Activated CD4-positive, alpha-beta T cell treated with anti-CD3 and anti-CD28 coated beads, Interleukin-2, amount 10 ng/mL, durations not matched to agents 7 days and 5 days (primary cell): Measurements from ENCODE around the gene MC1R. TPM values are rescaled to one million over a fixed set of nuclear protein-coding genes. Genes with fewer than 3 reads are reported as not detected.
"Not testable (repeated sequence)": the region's sequence is repeated elsewhere in the genome, so short reads cannot be mapped to it uniquely, and the experiment has no call there.

ENCODE experiments used
- CTCF ChIA-PET: fragments of 350-600 bp; sonication (Branson Sonifier 250); formaldehyde crosslinking; loops from one replicate; lab custom pipeline; 2021; ENCODE audit warnings: antibody characterized with exemption; lab: Charles Lee
- POLR2A ChIA-PET: fragments of 350-600 bp; sonication (Branson Sonifier 250); formaldehyde crosslinking; loops from one replicate; lab custom pipeline; 2021; ENCODE audit warnings: antibody characterized with exemption; lab: Charles Lee
- DNase-seq: peaks from one replicate; pipeline ENCODE4 v3.0.0-alpha.2; 2020
- H3K27ac Mint-ChIP-seq: one replicate; pipeline ENCODE4 v1.8.0; 2021; ENCODE audit warnings: mild to moderate bottlenecking, moderate library complexity, mixed read lengths
- H3K27me3 Mint-ChIP-seq: one replicate; pipeline ENCODE4 v1.8.0; 2021; ENCODE audit warnings: mixed read lengths
- H3K36me3 Mint-ChIP-seq: one replicate; pipeline ENCODE4 v1.8.0; 2021; ENCODE audit warnings: low read depth, mixed read lengths
- H3K4me1 Mint-ChIP-seq: one replicate; pipeline ENCODE4 v1.8.0; 2021; ENCODE audit warnings: mixed read lengths
- H3K4me3 Mint-ChIP-seq: one replicate; pipeline ENCODE4 v1.8.0; 2021; ENCODE audit warnings: mild to moderate bottlenecking, moderate library complexity, mixed read lengths
- H3K9me3 Mint-ChIP-seq: one replicate; pipeline ENCODE4 v1.8.0; 2021; ENCODE audit warnings: mixed read lengths
- total RNA-seq, 2 experiments: library from RNA; stranded (reverse); gene quantifications; one replicate each; pipeline ENCODE4 v1.2.3, GENCODE V29; 2021

Gene MC1R
- total RNA-seq, 2 experiments from 2014 or later, result 5.0 to 6.6 TPM

DNA sequence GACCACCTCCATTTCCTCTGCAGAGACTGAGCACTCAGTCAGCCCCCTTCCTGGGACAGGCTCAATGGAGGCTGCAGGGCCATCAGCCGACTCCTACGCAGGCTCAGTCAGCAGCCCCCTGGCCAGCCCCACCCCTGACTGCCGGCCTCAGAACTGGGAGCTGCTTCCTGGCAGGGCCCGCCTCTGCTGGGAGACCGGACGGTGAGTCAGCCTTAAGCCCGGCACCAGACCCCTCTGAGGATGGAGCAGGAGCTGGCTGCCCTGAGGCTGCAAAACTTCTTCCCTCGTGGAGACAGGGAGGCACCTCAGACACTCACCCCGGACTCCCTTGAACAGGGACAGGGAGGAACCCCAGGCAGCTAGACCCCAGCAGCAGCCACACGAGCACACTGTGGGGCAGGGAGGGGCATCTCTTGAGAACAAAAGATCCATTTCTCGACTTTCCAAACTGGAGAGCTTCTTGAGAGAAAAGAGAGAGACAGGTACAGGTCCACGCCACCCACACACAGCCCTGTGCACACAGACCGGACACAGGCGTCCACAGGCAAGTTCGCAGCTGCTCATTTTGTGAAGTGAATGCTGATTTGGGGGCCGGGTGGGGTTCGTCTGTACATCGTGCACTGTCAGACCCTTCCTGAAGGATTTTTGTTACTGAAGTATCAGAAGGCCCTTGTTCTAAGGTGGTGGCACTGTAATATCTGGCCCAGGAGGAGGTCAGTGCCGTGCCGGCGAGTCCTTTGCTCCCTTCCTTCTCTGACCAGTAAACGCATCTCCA, 3.2 kb downstream of the MC1R start:
- CTCF ChIA-PET, result interaction anchor here (0.8 to 4.0 kb wide), 4 partner anchors 12 to 222 kb away, joined by 3 to 18 read pairs (median 8); partner anchors contain the start of gene DEF8
- Mint-ChIP-seq H3K27me3 (peaks cover 50% of the 10 kb centered on the region), H3K4me3 (peak overlapping the region; percentile 63), H3K27ac (peak overlapping the region; percentile 5), H3K36me3 (no peaks in the 10 kb centered on the region), H3K9me3 (no peaks in the 10 kb centered on the region), H3K4me1 (peaks cover 58% of the 10 kb centered on the region)
- DNase-seq, result no peak
- POLR2A ChIA-PET, result interaction anchor here (0.6 kb wide), 1 partner anchor 98 kb away, joined by 3 read pairs; no protein-coding TSS in a partner anchor

- no peak for DNase-seq
- no peaks in the 10 kb centered on the region for H3K36me3 Mint-ChIP-seq
- ChIA-PET CTCF (interaction anchor here (0.8 to 4.0 kb wide), 5 partner anchors 12 to 222 kb away, joined by 3 to 18 read pairs (median 5); partner anchors contain the start of gene DEF8), POLR2A (no interaction called here)
- H3K4me1 Mint-ChIP-seq, result peaks cover 58% of the 10 kb centered on the region
- H3K27me3 Mint-ChIP-seq, result peaks cover 51% of the 10 kb centered on the region
- H3K4me3 Mint-ChIP-seq, result peak overlapping the region; percentile 63
- H3K9me3 Mint-ChIP-seq, result no peaks in the 10 kb centered on the region
- H3K27ac Mint-ChIP-seq, result no peak overlapping the region
Observed at GRCh38 chr16:89922477-89922883, 3.8 kb downstream of the MC1R start.

DNA sequence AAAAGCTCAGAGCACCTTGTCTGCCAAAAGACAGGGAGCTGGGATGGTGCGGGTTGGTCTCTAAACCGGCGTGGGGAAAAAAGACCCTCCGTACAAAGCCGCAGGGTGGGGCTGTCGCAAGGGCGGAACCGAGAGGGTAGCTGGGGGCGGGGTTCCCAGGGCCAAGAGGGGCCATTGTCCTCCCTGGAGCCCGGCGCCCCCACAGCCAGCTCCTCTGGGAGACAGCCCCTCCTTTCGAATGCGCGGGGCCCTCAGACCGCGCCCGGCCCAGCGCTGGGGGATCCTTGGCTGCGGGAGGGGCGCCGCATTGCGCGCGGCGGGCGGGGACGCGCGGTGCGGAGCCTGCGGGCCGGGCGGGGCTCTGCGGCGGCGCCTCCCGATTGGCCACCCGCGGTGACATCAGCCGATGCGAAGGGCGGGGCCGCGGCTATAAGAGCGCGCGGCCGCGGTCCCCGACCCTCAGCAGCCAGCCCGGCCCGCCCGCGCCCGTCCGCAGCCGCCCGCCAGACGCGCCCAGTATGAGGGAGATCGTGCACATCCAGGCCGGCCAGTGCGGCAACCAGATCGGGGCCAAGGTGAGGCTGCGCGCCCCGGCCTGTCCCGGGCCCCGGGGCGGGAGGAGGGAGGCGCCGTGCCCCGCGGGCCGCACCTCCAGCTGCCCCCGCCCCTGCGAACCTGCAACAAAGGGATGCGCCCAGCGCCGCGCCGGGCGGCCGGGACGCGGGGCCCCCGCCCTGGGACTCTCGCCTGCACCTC, 4.4 kb downstream of the MC1R start, which contains the start of gene TUBB3:
Gene TUBB3 (plus strand): TSS at position 459 of the 756 bp plus-strand sequence. CDS start 60 bp downstream, at position 519.
- POLR2A ChIA-PET, result no interaction called here
- H3K27me3 Mint-ChIP-seq, result peaks cover 52% of the 10 kb centered on the region
- no peaks in the 10 kb centered on the region for H3K36me3 Mint-ChIP-seq
- peaks cover 53% of the 10 kb centered on the region for H3K4me1 Mint-ChIP-seq
- no peaks in the 10 kb centered on the region for H3K9me3 Mint-ChIP-seq
- DNase-seq, result peak; percentile 58
- H3K4me3 Mint-ChIP-seq, result peak within 1 kb of the TSS; percentile 63
- no peak within 1 kb of the TSS for H3K27ac Mint-ChIP-seq
- CTCF ChIA-PET, result interaction anchor here (0.6 to 4.0 kb wide), 5 partner anchors 13 to 217 kb away, joined by 4 to 18 read pairs (median 5); partner anchors contain the start of gene TCF25

DNA sequence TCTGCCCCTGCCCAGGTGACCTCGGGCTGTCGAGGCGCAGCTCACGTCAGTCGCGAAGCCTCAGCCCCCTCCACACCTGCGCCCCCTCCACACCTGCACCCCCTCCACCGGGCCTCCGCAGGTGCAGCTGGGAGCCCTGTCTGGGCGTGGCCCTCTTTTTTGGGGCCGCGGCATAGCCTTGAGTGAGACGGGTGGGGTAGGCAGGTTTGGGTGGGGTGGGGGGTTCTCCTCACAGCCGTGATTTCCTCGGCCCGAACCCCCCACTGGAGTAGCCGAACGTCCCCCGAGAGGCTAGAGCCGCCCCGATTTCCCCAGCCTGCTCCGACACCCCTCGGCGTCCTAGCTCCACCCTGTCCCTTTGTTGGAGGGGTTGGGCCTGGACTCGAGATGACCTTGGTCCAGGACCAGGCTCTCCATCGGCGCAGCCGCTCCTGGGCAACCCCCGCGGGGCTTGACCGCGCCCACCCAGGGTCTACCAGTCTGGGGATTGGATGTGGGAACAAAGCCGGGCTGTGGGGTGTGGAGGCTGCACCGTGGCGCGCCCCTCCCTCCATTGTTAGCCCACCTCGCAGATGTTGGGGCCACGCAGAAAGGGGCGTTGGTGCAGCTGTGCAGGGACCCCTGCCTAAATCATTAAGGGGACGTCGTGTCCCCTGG, 5.1 kb downstream of the MC1R start:
- peaks cover 47% of the 10 kb centered on the region for H3K4me1 Mint-ChIP-seq

DNA sequence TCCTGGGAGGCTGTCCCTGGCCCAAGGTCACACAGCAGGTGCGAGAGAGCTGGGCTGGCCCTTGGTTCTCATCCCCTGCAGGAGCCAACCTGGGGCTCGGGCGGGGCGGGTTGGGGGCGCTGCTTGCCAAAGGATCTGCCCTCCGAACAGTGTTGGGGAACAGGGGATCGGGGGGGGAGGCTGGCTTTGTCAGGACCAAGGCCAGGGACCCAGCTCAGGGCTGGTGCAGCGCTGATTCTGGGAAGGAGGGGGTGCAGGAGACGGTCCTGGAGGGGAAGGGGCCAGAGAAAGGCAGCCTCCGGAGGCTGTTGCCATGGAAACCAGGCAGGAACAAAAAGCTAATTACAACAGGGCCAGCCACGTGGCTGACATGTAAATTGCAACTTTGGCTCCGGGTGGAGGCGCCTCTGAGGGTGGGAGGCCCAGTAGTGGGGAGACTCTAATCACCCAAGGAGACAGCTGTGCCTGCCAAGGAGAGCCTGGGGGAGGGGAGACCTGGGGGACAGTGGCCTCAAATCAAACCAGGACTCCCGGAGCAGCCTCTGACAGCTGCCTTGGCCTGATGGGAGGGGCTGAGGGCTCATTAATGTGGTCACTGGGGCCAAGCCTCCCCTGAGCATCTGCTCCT, 5.7 kb downstream of the MC1R start:
- peak; percentile 58 for DNase-seq
- peaks cover 42% of the 10 kb centered on the region for H3K4me1 Mint-ChIP-seq
- H3K4me3 Mint-ChIP-seq, result no peak overlapping the region
- ChIA-PET CTCF (interaction anchor here (1.0 to 1.7 kb wide), 5 partner anchors 11 to 64 kb away, joined by 3 to 4 read pairs (median 4); partner anchors contain the start of gene TCF25), POLR2A (no interaction called here)
- H3K36me3 Mint-ChIP-seq, result no peaks in the 10 kb centered on the region
- H3K27me3 Mint-ChIP-seq, result peaks cover 48% of the 10 kb centered on the region
- no peaks in the 10 kb centered on the region for H3K9me3 Mint-ChIP-seq
- H3K27ac Mint-ChIP-seq, result no peak overlapping the region

More for the DNA sequence above, 5.1 kb downstream of the MC1R start:
- Mint-ChIP-seq H3K27me3 (peaks cover 51% of the 10 kb centered on the region), H3K9me3 (no peaks in the 10 kb centered on the region), H3K4me3 (no peak overlapping the region), H3K27ac (no peak overlapping the region), H3K36me3 (no peaks in the 10 kb centered on the region)
- POLR2A ChIA-PET, result no interaction called here
- DNase-seq, result no peak
- CTCF ChIA-PET, result interaction anchor here (0.6 to 4.0 kb wide), 8 partner anchors 11 to 217 kb away, joined by 3 to 18 read pairs (median 4); partner anchors contain the start of gene TCF25

- H3K4me1 Mint-ChIP-seq, result peaks cover 37% of the 10 kb centered on the region
- H3K36me3 Mint-ChIP-seq, result no peaks in the 10 kb centered on the region
- ChIA-PET CTCF (interaction anchor here (1.0 to 1.3 kb wide), 4 partner anchors 12 to 65 kb away, joined by 3 to 4 read pairs (median 4); no protein-coding TSS in a partner anchor), POLR2A (no interaction called here)
- H3K4me3 Mint-ChIP-seq, result no peak overlapping the region
- H3K9me3 Mint-ChIP-seq, result no peaks in the 10 kb centered on the region
- peaks cover 43% of the 10 kb centered on the region for H3K27me3 Mint-ChIP-seq
- DNase-seq, result no peak
- no peak overlapping the region for H3K27ac Mint-ChIP-seq
Observed at GRCh38 chr16:89924925-89925307, 6.3 kb downstream of the MC1R start.

DNA sequence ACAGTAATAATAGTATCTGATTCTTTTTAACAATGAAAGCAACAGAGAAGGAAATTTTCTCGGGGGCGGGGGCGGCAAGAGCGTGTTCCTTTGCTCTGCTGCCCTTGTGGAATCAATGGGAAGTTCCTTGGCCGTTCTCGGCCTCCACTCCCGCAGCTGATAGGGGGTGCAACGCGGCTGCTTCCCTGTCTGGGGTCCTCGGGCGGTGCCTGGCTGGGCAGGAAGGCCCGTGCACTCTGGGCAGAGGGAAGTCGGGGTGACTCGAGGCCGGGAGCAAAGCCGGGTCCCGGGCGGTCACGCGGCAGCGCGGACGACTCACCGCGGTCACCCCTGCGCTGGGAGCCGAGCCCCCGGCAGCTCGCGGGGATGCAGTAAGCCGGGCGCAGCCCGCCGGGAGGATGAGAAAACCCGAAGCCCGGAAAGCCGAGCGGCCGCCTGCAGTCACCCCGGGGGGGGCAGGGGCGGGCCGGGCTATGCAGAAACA, 7.0 kb downstream of the MC1R start:
- Mint-ChIP-seq H3K9me3 (no peaks in the 10 kb centered on the region), H3K27ac (no peak overlapping the region), H3K4me3 (peak overlapping the region; percentile 52), H3K27me3 (peaks cover 38% of the 10 kb centered on the region), H3K4me1 (peaks cover 30% of the 10 kb centered on the region), H3K36me3 (no peaks in the 10 kb centered on the region)
- no peak for DNase-seq
- POLR2A ChIA-PET, result no interaction called here
- CTCF ChIA-PET, result no interaction called here

GRCh38 chr16:89931305-89931896, 12.7 kb downstream of the MC1R start:
- Mint-ChIP-seq H3K9me3 (no peaks in the 10 kb centered on the region), H3K36me3 (no peaks in the 10 kb centered on the region), H3K4me3 (no peak overlapping the region), H3K27ac (no peak overlapping the region), H3K27me3 (peaks cover 7% of the 10 kb centered on the region), H3K4me1 (peaks cover 2% of the 10 kb centered on the region)
- CTCF ChIA-PET, result no interaction called here
- POLR2A ChIA-PET, result no interaction called here
- no peak for DNase-seq

DNA sequence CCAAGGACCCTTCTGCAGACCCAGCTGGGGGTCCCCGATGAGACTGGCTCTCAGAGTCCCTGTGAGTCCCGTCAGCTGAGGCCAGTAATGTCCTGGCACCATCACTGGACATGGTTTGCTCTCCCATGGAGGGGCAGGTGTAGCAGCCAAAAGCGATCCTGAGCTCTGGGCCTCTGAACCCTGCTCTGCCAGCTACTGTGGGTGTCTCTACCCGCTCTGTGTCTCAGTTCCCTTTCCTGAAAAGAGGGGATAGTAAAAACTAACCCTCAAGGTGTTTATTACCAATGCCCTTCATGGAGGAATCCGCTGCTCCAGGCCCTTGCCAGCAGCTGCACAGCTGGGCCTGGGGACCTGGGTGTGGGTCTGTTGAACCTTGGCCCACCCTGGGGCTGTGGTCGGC, 13.3 kb downstream of the MC1R start:
- DNase-seq, result no peak
- Mint-ChIP-seq H3K9me3 (no peaks in the 10 kb centered on the region), H3K4me1 (no peaks in the 10 kb centered on the region), H3K27me3 (peaks cover 7% of the 10 kb centered on the region), H3K36me3 (no peaks in the 10 kb centered on the region), H3K27ac (no peak overlapping the region), H3K4me3 (no peak overlapping the region)
- ChIA-PET CTCF (interaction anchor here (0.6 kb wide), 1 partner anchor 16 kb away, joined by 3 read pairs; no protein-coding TSS in a partner anchor), POLR2A (no interaction called here)

- H3K9me3 Mint-ChIP-seq, CTCF ChIA-PET, POLR2A ChIA-PET, H3K4me1 Mint-ChIP-seq, H3K4me3 Mint-ChIP-seq, H3K27ac Mint-ChIP-seq, H3K36me3 Mint-ChIP-seq, H3K27me3 Mint-ChIP-seq, DNase-seq: not testable (repeated sequence)
Observed at GRCh38 chr16:89934019-89934418, 15.4 kb downstream of the MC1R start.

DNA sequence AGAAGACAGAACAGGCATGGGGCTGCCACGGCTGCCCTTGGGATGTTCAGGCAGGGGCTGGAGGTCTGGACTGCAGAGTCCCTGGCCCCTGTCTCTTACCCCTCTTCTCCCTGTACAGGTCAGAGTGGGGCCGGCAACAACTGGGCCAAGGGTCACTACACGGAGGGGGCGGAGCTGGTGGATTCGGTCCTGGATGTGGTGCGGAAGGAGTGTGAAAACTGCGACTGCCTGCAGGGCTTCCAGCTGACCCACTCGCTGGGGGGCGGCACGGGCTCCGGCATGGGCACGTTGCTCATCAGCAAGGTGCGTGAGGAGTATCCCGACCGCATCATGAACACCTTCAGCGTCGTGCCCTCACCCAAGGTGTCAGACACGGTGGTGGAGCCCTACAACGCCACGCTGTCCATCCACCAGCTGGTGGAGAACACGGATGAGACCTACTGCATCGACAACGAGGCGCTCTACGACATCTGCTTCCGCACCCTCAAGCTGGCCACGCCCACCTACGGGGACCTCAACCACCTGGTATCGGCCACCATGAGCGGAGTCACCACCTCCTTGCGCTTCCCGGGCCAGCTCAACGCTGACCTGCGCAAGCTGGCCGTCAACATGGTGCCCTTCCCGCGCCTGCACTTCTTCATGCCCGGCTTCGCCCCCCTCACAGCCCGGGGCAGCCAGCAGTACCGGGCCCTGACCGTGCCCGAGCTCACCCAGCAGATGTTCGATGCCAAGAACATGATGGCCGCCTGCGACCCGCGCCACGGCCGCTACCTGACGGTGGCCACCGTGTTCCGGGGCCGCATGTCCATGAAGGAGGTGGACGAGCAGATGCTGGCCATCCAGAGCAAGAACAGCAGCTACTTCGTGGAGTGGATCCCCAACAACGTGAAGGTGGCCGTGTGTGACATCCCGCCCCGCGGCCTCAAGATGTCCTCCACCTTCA, 16.2 kb downstream of the MC1R start:
- H3K9me3 Mint-ChIP-seq, result no peaks in the 10 kb centered on the region
- H3K4me1 Mint-ChIP-seq, result no peaks in the 10 kb centered on the region
- peaks cover 1% of the 10 kb centered on the region for H3K27me3 Mint-ChIP-seq
- no peak for DNase-seq
- H3K27ac Mint-ChIP-seq, result no peak overlapping the region
- no peak overlapping the region for H3K4me3 Mint-ChIP-seq
- ChIA-PET POLR2A (no interaction called here), CTCF (no interaction called here)
- no peaks in the 10 kb centered on the region for H3K36me3 Mint-ChIP-seq
